Sigmoid colon (tissue), 7 donors: Measurements from ENCODE around the gene SUPT3H. TPM values are rescaled to one million over a fixed set of nuclear protein-coding genes. Genes with fewer than 3 reads are reported as not detected.

Experiments used
- DNase-seq: peaks from one replicate; pipeline ENCODE4 v3.0.0-alpha.2; 2019
- H3K27ac ChIP-seq, 4 donors: fragments of 200-600 bp; sonication (generic); one replicate each; pipeline ENCODE4 v1.5.1; 2016 to 2019; ENCODE audit warnings: mild to moderate bottlenecking in 1 of 4
- H3K27me3 ChIP-seq, 3 donors: fragments of 200-600 bp; sonication (generic); one replicate each; pipeline ENCODE4 v1.5.1; 2019; ENCODE audit warnings: mild to moderate bottlenecking in 1 of 3
- H3K36me3 ChIP-seq, 4 donors: fragments of 200-600 bp; sonication (generic); one replicate each; pipeline ENCODE4 v1.5.1; 2016 to 2019
- H3K4me1 ChIP-seq, 4 donors: fragments of 200-600 bp; sonication (generic); one replicate each; pipeline ENCODE4 v1.5.1; 2017 to 2019
- H3K4me3 ChIP-seq, 4 donors: fragments of 200-600 bp; sonication (generic); one replicate each; pipeline ENCODE4 v1.5.1; 2017 to 2019; ENCODE audit warnings: mild to moderate bottlenecking in 2 of 4, moderate library complexity in 1 of 4
- H3K9me3 ChIP-seq, 4 donors: fragments of 200-600 bp in 3 of 4; sonication (generic) in 3 of 4; one replicate each; pipeline versions ENCODE4 v1.5.1 to v1.6.1; 2013 to 2019
- CTCF ChIP-seq, 4 experiments: fragments of 450-650 bp in 3 of 4; fragments of 200-600 bp in 1 of 4; IDR thresholded peaks; one replicate each; pipeline ENCODE4 v1.5.1; 2016 to 2019; ENCODE audit warnings: antibody characterized with exemption in 4 of 4, mild to moderate bottlenecking in 3 of 4, moderate library complexity in 2 of 4
- EP300 ChIP-seq, 4 donors: sonication (generic); formaldehyde crosslinking; IDR thresholded peaks; one replicate each; pipeline ENCODE4 v1.6.1; 2017; ENCODE audit warnings: antibody characterized with exemption in 4 of 4
- POLR2A ChIP-seq, 2 donors: fragments of 450-650 bp; IDR thresholded peaks; one replicate each; pipeline ENCODE4 v1.6.1; 2016; ENCODE audit warnings: antibody characterized with exemption in 2 of 2, mild to moderate bottlenecking in 2 of 2, moderate library complexity in 2 of 2
- POLR2AphosphoS5 ChIP-seq, 4 donors: sonication (generic); formaldehyde crosslinking; IDR thresholded peaks; one replicate each; pipeline ENCODE4 v1.6.1; 2017; ENCODE audit warnings: antibody characterized with exemption in 4 of 4
- WGBS, 2 donors: extraction: QIAGEN DNeasy Blood & Tissue Kit; methylation state at CpG; one replicate each; pipeline ENCODE4 v1.1.7; 2013; 5-methylcytosine and 5-hydroxymethylcytosine counted together
- intact Hi-C: fragments of 100-400 bp; cut with DNase I; formaldehyde crosslinking; loops from one replicate; pipeline ENCODE4 v1.15.1; 2023
- polyA plus RNA-seq, 3 donors: library from polyadenylated mRNA; stranded (reverse); fragments of 200-250 nt; gene quantifications; one replicate each; pipeline ENCODE4 v1.2.3, GENCODE V29; 2013
- total RNA-seq, 4 donors: library from RNA; depleted of rRNA; stranded (reverse); fragments of >200 nt; gene quantifications; one replicate each; pipeline ENCODE4 v1.1.0, GENCODE V29; 2016
- donor health status: healthy with polysubstance abuse.
- donor health status: Bipolar disorder and iron deficiency.
- donor health status: healthy.

Gene SUPT3H
- total and polyA plus RNA-seq, 7 donors: 1.6 to 18.2 (median 10.6) TPM

DNA sequence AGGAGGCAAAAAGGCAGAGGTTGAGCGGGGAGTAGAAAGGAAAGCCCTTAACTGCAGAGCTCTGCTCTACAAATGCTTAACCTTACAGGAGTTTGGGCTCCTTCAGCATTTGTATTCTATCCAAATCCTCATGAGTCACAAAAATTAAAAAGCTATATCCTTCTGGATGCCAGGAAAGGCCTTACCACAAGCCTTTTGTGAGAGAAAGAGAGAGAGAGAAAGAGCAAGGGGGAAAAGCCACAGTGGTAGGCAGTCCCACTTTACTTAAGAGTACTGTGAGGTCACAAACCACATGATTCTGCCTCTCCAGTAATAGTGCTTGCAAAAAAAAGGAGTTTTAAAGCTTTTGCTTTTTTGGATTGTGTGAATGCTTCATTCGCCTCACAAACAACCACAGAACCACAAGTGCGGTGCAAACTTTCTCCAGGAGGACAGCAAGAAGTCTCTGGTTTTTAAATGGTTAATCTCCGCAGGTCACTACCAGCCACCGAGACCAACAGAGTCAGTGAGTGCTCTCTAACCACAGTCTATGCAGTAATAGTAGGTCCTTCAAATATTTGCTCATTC is 49.7 kb downstream of the SUPT3H start, which contains the start of gene RUNX2:
Gene RUNX2, plus strand, starts transcription at position 375 of the 567 bp plus-strand sequence. CDS start 397 bp downstream, outside the sequence.
- H3K9me3 ChIP-seq: no peaks in the 10 kb centered on the region
- H3K36me3 ChIP-seq: no peaks in the 10 kb centered on the region
- H3K27ac ChIP-seq: peak within 1 kb of the TSS in 1 of 4 donors; percentile 22
- DNase-seq: no peak
- peaks cover 0 to 12% (median 5%) of the 10 kb centered on the region in 4 donors for H3K4me1 ChIP-seq
- no peak for TF ChIP-seq EP300 (IDR thresholded peaks at IDR 0.05)
- TF ChIP-seq POLR2A (IDR thresholded peaks at IDR 0.05): no peak
- TF ChIP-seq POLR2AphosphoS5 (IDR thresholded peaks at IDR 0.05): no peak
- TF ChIP-seq CTCF (IDR thresholded peaks at IDR 0.05): no peak
- intact Hi-C loops: no loop called here
- 65 to 75% methylated on average over 5 of the region's 5 CpGs for WGBS, 2 donors
- peak within 1 kb of the TSS in 2 of 4 donors; percentile 8 to 12 for H3K4me3 ChIP-seq
- no peaks in the 10 kb centered on the region for H3K27me3 ChIP-seq

- H3K27me3 ChIP-seq: no peaks in the 10 kb centered on the region
- H3K4me3 ChIP-seq: no peak overlapping the region
- WGBS, 2 donors: 82 to 85% methylated on average over 5 of the region's 5 CpGs
- peaks cover 0 to 12% (median 5%) of the 10 kb centered on the region in 4 donors for H3K4me1 ChIP-seq
- DNase-seq: no peak
- no peaks in the 10 kb centered on the region for H3K9me3 ChIP-seq
- H3K27ac ChIP-seq: no peak overlapping the region
- H3K36me3 ChIP-seq: no peaks in the 10 kb centered on the region
- no peak for TF ChIP-seq CTCF (IDR thresholded peaks at IDR 0.05)
- TF ChIP-seq EP300 (IDR thresholded peaks at IDR 0.05): no peak
- TF ChIP-seq POLR2A (IDR thresholded peaks at IDR 0.05): no peak
- no peak for TF ChIP-seq POLR2AphosphoS5 (IDR thresholded peaks at IDR 0.05)
- intact Hi-C loops: no loop called here
These were observed 50.9 kb downstream of the SUPT3H start for GRCh38 chr6:45326698-45327417.

GRCh38 chr6:45323656-45324224 is 54.0 kb downstream of the SUPT3H start:
- H3K36me3 ChIP-seq: no peaks in the 10 kb centered on the region
- no peak overlapping the region for H3K27ac ChIP-seq
- H3K4me3 ChIP-seq: no peak overlapping the region
- H3K9me3 ChIP-seq: no peaks in the 10 kb centered on the region
- intact Hi-C loops: no loop called here
- DNase-seq: no peak
- TF ChIP-seq POLR2A (IDR thresholded peaks at IDR 0.05): no peak
- TF ChIP-seq POLR2AphosphoS5 (IDR thresholded peaks at IDR 0.05): no peak
- no peak for TF ChIP-seq EP300 (IDR thresholded peaks at IDR 0.05)
- TF ChIP-seq CTCF (IDR thresholded peaks at IDR 0.05): no peak
- H3K4me1 ChIP-seq: peaks cover 0 to 12% (median 5%) of the 10 kb centered on the region in 4 donors
- no peaks in the 10 kb centered on the region for H3K27me3 ChIP-seq
- 28 to 47% methylated on average over 3 of the region's 3 CpGs for WGBS, 2 donors

DNA sequence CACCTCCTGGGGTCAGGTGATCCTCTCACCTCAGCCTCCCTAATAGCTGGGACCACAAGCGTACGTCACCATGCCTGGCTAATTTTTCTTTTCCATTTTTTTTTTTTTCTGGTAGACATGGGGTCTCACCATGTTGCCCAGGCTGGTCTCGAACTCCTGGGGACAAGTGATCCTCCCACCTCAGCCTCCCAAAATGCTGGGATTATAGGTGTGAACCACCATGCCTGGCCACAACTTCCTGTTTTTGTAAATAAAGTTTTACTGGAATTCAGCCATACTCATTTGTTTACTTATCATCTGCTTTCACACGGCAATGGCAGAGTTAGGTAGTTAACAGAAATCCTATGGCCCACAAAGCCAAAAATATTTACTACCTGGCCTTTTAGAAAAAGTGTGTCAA is 57.4 kb downstream of the SUPT3H start:
- no peak for TF ChIP-seq POLR2A (IDR thresholded peaks at IDR 0.05)
- no peak for TF ChIP-seq CTCF (IDR thresholded peaks at IDR 0.05)
- TF ChIP-seq POLR2AphosphoS5 (IDR thresholded peaks at IDR 0.05): no peak
- TF ChIP-seq EP300 (IDR thresholded peaks at IDR 0.05): no peak
- H3K9me3 ChIP-seq: no peaks in the 10 kb centered on the region
- H3K27ac ChIP-seq: no peak overlapping the region
- WGBS, 2 donors: 78 to 88% methylated on average over 4 of the region's 4 CpGs
- no peaks in the 10 kb centered on the region for H3K4me1 ChIP-seq
- H3K27me3 ChIP-seq: no peaks in the 10 kb centered on the region
- intact Hi-C loops: no loop called here
- DNase-seq: no peak
- no peak overlapping the region for H3K4me3 ChIP-seq
- H3K36me3 ChIP-seq: no peaks in the 10 kb centered on the region
